GM21515 (cell line): ENCODE data around the gene EXOC4.

Source experiments
- ATAC-seq: cut with Tn5 transposase; IDR thresholded peaks from one replicate; pipeline ENCODE4 v1.9.1; 2021; ENCODE audit not compliant: unreplicated experiment

EXOC4 gene

GRCh38 chr7:133360201-133360600 lies 107.3 kb downstream of the EXOC4 start:
- ATAC-seq, result no peak

DNA sequence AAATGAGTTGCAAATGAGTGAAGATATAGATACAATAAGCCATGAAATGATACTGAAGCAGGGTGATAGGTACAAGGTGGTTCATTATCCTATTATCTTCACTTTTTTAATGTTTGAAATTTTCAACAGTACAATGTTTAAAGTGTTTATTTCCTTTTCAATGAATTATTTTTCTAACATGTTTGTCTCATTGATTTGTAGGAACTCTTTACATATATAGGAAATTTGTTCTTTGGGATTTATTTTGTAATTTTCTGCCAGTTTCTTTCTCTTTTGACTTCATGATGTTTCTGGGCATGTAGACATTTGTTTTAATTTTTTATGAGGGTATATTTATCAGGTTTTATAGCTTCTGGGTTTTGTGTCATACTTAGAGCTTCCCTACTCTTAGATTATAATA lies 108.9 kb downstream of the EXOC4 start:
- no peak for ATAC-seq

DNA sequence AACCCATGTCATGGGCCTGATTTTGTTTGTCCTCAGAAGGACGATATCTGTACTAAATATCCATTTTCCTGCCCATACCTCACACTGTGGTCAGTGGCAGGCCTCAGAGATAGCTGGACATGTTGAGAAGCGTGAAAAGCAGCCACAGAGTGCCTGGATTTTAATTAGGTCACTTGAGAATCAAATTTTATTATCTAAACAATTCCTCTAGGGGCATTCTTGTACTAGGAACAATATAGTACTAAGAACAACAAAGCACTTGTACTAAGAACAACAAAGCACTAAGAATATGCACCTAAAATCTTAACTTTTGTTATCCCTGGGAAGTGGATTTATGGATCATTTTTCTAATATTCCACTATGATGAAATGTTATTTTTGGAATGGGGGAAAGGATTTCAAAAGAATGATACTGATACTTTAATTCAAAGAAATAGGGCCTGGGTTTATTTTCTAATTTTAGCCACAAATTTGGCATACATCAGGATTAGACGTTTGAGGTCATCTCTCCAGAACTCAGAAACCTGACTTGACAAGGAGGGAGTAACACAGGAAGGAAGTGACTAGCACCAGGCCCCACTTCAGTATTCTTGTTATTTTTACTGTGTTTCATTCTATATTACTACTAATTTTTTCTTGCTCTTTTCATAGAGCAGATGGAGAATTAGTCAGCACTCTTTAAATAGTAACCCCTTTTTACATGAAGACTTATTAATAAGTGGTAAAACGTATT lies 112.2 kb downstream of the EXOC4 start:
- ATAC-seq, result no peak

DNA sequence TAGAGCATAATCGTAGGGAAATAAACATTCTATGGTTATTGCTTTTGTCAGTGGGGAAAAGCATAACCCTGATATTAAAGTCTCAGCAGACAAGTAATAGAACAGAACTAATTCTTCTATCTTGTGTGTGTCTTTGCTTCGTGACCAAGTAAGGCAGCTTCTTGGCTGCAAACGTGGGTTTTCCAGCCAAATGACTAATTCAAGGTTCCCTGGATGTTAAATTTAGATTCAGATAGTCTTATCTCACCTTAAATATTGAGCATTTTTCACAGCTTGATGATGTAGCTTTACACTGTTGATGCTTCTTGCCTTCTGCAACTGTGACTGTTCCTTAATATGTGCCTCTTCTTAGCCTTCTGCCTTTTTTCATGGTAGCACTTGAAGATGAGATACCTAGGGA lies 113.0 kb downstream of the EXOC4 start:
- no peak for ATAC-seq

DNA sequence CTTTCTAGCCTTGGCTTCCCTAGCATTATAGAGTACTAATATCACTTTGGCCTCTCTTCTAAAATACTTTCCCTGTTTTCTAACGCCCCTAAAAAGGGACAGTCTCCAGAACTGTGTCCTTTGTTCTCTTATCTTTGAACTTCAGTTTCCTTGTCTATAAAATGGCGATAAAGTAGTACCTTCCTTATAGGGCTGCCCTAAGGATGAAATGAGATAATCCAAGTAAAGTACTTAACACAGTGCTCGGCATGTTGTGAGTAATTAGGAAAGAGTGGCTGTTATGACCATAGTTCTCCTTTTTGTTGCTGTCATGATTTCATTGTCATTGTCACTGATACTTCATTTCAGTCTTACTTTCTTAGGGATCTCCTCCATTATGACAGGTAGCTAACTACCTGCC lies 114.7 kb downstream of the EXOC4 start:
- ATAC-seq, result no peak

DNA sequence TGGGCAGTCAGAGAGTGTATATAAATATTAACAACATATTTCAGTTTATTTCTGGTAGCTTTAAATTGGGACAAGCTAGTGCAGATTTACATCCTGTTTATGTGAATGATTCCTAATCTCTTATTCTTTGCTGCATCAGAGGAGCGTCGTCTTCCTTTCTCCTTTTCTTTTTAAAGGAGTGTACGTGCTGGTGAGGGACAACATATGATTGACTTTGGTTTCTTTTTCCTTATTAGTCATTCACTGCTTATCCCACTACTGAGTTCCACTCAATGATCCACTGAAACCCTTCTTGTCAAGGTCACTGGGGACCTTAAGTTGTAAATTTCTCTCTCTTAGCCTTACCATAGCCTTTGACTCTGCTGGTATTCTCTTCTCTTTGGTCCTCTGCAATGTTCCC lies 116.3 kb downstream of the EXOC4 start:
- no peak for ATAC-seq

- ATAC-seq, result no peak
These were observed 118.7 kb downstream of the EXOC4 start for GRCh38 chr7:133371616-133372015.

DNA sequence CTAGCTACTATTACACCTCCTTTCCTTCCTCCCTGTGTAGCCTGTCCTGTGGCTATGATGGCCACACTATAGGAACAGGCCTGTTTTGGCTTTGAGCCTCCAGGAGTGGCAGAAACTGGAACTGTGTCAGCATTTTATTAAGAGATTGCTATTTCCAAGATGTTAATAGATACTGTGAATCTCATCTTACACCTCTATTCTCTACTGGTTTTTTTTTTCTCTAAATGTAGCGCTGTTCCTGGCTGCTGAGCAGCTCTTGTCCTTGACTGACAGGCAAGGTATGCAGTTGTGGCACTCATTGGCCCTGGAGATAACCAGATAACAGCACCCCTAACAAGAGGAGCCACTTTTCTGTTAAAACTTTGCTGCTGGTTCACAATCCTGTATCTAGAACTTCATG lies 119.5 kb downstream of the EXOC4 start:
- no peak for ATAC-seq

DNA sequence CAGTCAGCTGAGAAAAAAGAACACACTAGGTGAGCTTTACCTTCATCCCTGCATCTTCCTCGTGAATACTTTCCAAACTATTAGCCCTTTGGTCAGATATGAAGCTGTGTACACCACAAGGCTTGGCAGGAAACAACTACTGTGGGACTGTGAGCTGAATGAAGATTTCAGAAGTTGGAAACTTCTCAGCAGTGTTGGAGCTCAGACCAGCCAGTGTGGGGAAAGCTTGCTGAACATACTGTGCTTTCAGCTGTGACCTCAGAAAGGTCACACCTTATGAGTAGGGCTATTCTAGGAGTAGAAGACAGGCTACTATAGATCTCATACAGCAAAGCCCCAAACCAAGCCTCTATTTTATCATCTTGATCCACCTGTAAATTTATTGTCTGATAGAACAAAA lies 123.6 kb downstream of the EXOC4 start:
- no peak for ATAC-seq

DNA sequence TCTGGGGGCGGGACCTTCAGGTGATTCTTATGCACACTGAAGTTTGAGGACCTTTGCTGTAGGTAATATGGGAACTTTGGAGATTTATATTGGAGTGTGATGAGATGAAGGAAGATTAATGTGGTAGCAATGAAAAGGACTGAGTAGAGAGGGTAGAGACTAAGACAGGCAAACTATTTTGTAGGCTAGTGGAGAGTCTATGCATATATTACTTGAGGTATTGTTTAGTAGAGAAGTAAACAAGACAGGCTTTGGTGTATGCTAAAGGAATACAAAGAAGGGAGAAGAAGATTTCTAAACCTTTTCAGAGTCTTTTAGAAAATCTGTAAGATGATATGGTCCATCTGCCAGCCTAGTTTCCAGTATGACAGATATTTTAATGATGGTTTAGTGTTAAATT lies 129.1 kb downstream of the EXOC4 start:
- ATAC-seq, result no peak

DNA sequence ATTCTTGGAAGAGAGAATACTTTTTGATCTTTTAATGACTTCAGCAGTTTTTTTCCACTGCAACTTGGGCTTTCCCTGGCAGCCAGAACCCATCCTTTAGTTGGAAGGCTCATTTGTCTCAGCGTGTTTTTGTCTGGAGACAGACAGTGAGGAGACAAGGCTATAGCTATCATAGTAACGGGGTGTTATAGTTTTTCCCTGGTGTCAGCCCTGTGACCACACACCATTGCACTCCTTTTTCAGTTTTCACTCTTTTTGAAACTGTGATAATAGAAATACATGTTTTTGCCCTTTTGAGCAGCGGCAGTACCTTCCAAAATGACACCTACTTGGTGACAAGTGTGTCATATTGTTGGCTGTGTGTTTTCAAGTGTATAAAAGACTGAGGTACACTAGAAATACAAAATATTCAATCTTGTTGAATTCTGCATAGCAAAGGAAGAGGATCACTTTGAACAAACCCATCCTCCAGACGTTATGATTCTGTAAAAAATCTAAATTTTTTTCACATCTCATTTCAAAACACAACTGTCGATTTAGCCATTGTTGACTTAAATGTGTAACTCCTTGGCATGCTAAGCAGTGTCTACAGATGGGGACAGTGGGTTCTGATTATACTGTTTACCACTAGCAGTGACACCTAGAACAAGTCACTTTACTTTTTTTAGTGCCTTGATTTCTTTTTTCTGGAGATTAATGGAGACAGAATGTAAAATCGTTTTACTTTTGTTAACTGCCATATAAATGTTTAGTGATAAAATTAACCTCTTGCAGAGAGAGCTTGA lies 130.1 kb downstream of the EXOC4 start:
- no peak for ATAC-seq

- no peak for ATAC-seq
These were observed 133.3 kb downstream of the EXOC4 start for GRCh38 chr7:133386205-133386604.

GRCh38 chr7:133389727-133390126 lies 136.8 kb downstream of the EXOC4 start:
- ATAC-seq, result no peak

DNA sequence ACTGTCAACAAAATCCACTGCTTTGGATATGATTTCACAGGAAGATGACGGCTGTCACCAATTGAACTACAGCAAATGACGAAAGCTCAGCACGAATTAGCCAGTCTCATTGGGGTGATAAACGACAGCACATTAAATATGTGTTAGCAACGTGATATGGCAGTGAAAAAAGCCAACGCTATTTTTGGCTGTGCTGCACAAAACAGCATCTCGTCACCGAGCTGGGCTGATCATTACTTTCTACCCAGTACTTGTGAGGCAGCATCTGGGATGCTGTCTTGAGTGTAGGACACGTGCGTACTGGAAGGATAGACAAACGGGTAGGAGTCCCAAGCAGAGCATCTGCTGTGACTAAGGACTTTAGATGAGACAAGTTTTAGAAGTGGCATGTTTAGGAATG lies 138.3 kb downstream of the EXOC4 start:
- ATAC-seq, result no peak

DNA sequence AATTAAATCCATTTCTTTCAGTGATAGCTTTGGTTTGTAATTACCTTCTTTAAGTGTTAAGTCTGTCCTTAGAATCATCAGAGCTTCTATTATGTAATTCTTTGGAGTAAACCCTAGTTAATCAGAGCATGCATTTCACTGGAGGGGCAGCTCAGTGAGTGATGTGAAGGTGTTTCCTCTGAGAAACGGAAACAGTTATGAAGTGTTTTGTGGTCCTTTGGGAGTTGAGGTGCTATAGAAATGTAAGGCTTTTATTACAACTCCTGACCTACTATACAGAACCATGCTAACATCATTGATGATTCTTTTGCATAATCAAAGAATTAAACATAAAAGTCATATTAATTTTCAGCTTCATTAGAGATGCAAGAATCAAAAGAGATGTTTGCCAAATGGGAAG lies 141.5 kb downstream of the EXOC4 start:
- no peak for ATAC-seq

- no peak for ATAC-seq
These were observed 142.7 kb downstream of the EXOC4 start for GRCh38 chr7:133395551-133395950.

DNA sequence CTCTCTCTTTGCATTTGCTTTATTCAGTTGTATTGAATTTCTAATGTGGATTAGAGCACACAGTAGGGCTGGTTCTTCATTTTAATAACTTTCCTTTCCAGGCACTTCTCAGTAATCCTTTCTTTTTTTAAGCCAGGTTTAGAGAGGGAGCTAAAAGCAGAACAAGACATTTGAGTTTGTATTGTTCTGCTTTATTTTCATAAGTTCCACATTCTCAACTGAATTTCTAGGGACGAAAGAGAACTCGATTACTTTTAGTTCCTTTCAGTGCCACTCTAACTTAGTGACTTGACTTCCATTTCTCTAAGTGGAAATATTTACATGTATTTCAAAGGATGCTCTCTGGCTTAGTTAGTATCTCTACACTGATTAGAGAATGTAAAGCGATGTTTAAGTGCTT lies 145.6 kb downstream of the EXOC4 start:
- ATAC-seq, result no peak

DNA sequence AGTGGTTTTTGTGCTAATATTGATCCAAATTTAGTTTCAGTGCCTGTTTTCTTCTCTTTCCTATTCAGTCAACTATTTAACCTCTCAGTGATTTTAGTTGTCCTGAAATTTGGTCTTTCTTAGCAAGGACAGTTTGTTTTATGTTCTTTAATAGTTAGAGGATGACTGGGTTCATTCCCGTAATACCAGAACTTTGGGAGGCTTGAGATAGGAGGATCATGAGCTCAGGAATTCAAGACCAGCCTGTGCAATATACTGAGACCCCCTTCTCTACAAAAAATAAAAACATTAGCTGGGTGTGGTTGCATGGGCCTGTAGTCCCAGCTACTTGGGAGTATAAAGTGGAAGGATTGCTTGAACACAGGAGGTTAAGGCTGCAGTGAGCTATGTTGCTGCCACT lies 148.3 kb downstream of the EXOC4 start:
- ATAC-seq, result no peak

DNA sequence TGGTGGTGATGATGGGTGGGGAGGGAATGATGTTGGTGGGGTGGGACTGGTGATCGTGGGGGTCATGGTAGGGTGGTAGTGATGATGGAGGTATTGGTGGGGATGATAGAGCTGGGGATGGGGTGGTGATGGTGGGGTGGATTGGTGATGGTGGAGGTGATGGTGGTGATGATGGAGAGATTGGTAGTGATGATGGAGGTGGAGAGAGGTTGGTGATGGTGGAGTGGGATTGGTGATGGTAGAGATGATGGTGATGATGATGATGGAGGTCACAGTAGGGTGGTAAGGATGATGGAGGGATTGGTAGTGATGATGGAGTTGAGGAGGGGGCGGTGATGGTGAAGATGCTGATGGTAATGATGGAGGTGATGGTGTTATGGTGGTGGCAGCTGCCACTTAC lies 155.3 kb downstream of the EXOC4 start:
- ATAC-seq, result no peak

GRCh38 chr7:133409421-133409820 lies 156.5 kb downstream of the EXOC4 start:
- ATAC-seq, result no peak

GRCh38 chr7:133409966-133410365 lies 157.1 kb downstream of the EXOC4 start:
- no peak for ATAC-seq

DNA sequence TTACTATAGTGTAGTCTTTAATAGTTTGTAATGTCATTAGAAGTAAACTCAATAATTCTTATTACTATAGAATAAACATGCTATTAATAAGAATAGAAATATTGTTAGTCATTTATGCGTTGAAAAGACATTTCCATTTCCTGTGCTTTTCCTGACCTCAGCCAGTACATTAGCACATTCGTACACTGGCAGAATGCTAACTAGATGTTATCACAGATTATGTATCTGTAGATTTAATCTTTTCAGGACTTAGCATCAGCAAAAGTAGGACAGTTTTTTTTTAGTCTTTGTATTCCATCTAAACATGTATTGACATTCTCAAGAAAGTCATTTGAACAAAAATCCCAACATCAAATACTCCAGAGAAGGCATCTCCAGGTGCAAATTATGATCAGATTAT lies 158.5 kb downstream of the EXOC4 start:
- ATAC-seq, result no peak

- no peak for ATAC-seq
These were observed 160.1 kb downstream of the EXOC4 start for GRCh38 chr7:133412942-133413341.
